ENCODE measurements around the gene RPL3. TPM values are rescaled to one million over a fixed set of nuclear protein-coding genes. Genes with fewer than 3 reads are reported as not detected.

RPL3 gene
- total and polyA plus RNA-seq, 2 of the 4 experiments (the other 2 are of a cell fraction) = 2,871 to 3,312 TPM

DNA sequence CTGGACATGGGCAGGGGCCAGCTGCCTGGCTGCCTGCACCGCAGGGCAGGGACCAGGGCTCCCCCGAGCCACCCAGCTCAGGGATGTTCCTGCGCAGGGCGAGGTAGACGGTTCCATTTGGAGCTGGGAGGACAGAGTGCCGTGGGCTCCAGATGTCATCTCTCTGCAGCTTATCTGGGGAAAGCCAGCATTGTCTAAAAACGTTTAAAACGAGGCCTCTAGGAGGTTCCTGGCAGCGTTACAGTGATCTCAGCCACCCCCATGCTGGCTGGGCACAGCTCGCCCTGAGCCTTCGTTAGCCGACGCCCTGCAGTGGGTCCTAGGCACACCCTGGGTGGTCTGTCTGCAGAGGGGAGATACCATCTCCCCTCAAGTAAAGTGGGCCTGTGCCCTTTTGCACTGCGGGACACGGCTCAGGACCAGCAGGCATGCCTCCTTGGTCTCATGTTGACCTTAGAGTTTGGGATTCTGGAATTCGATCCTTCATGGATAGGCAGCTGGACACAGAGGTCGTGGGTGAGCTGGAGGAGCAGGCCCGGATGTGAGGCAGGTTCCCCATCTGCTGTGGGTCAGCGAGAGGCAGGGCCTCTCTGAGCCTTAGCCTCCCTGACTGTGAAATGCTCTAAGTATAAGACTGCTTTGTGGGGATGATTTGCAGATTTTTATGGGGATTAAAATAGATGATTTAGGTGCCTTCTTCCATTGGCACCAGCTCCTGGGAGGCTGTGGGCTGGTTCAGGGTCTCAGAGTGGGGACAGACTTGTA, 44.5 kb upstream of the RPL3 start (continued):
- TF ChIP-seq, protein P1, sequence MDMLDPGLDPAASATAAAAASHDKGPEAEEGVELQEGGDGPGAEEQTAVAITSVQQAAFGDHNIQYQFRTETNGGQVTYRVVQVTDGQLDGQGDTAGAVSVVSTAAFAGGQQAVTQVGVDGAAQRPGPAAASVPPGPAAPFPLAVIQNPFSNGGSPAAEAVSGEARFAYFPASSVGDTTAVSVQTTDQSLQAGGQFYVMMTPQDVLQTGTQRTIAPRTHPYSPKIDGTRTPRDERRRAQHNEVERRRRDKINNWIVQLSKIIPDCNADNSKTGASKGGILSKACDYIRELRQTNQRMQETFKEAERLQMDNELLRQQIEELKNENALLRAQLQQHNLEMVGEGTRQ (IDR thresholded peaks at IDR 0.05; ENCODE audit: low read depth, low read length) = no peak

- H3K27ac ChIP-seq (ENCODE audit: insufficient read depth, low read length) = no peak overlapping the region
- H2AFZ ChIP-seq (replicated peaks; ENCODE audit: low read length, poor library complexity) = no peak overlapping the region
- ATAC-seq (ENCODE audit: low read depth) (no peak), DNase-seq (no peak)
- H3K14ac ChIP-seq (replicated peaks; ENCODE audit: low read depth, low read length) = no peak overlapping the region
- H3K4ac ChIP-seq (ENCODE audit: low read depth, low read length) = no peak overlapping the region
- H3K36me3 ChIP-seq (ENCODE audit: control insufficient read depth, insufficient read depth, low read length) = peaks cover 6% of the 10 kb centered on the region
- H2BK5ac ChIP-seq (ENCODE audit: low read depth, low read length, poor library complexity, severe bottlenecking) = no peak overlapping the region
- H3K56ac ChIP-seq (ENCODE audit: extremely low read depth, insufficient read depth, low read length) = no peak overlapping the region
- H2BK120ac ChIP-seq (ENCODE audit: low read depth, low read length) = no peak overlapping the region
- H2BK20ac ChIP-seq (ENCODE audit: low read depth, low read length) = no peak overlapping the region
- peaks cover 4% of the 10 kb centered on the region; the same call in 1 of the 2 replicates for H3K9me1 ChIP-seq (ENCODE audit: insufficient read depth, low read length)
- no peak overlapping the region for H3K4me2 ChIP-seq (ENCODE audit: low read depth, low read length)
- peaks cover 0 to 21% of the 10 kb centered on the region in 2 experiments; a peak in 3 of 4 replicates for H3K79me1 ChIP-seq (ENCODE audit: low read depth in 1 of 2, low read length in 2 of 2)
- WGBS, 2 experiments (ENCODE audit: extremely low coverage in 2 of 2, insufficient read length in 1 of 2) = no CpG with 5 or more reads among the region's 4 CpGs
- no TSS peak for BruUV-seq (replicated peaks)
- no peak overlapping the region for H4K5ac ChIP-seq (ENCODE audit: low read depth, low read length)
- CTCF ChIA-PET = no interaction called here
- POLR2A ChIA-PET (ENCODE audit: unreplicated experiment) = no interaction called here
- dilution Hi-C loops (cut with HindIII; ENCODE audit: low sequenced_read_pairs, unreplicated experiment) = no loop called here
- no peak overlapping the region for H4K8ac ChIP-seq (ENCODE audit: low read depth in 2 of 2, low read length in 2 of 2)
- in situ Hi-C loops (cut with MboI; ENCODE audit: low sequenced_read_pairs) = no loop called here
- H3K9ac ChIP-seq (ENCODE audit: low read depth, low read length) = no peak overlapping the region
- intact Hi-C loops (cut with micrococcal nuclease) = no loop called here
- no peak overlapping the region for H4K91ac ChIP-seq (ENCODE audit: insufficient read depth, low read depth, low read length)
- no peak overlapping the region for H3K18ac ChIP-seq (ENCODE audit: low read depth, low read length)
- peaks cover 16% of the 10 kb centered on the region for H4K20me1 ChIP-seq (ENCODE audit: insufficient read depth, low read length)
- no peak overlapping the region for H3K4me3 ChIP-seq (ENCODE audit: insufficient read depth, low read depth, low read length)
- no peak overlapping the region for H2AK5ac ChIP-seq (ENCODE audit: low read depth, low read length)
- H3K23ac ChIP-seq (ENCODE audit: low read depth, low read length) = no peak overlapping the region
- H3K27me3 ChIP-seq (ENCODE audit: control insufficient read depth, insufficient read depth, low read length) = no peaks in the 10 kb centered on the region
- no peaks in the 10 kb centered on the region for H3K9me3 ChIP-seq (ENCODE audit: control insufficient read depth, insufficient read depth, low read length)
- H2BK15ac ChIP-seq (ENCODE audit: low read depth, low read length) = no peak overlapping the region
- peaks cover 8% of the 10 kb centered on the region; the same call in 1 of the 2 replicates for H3K4me1 ChIP-seq (ENCODE audit: control insufficient read depth, insufficient read depth, low read length)
- H2AK9ac ChIP-seq (replicated peaks; ENCODE audit: low read depth, low read length, poor library complexity) = no peak overlapping the region
- TF ChIP-seq BHLHE40 (IDR thresholded peaks at IDR 0.05; ENCODE audit: low read depth, low read length) (no peak), MXI1 (IDR thresholded peaks at IDR 0.05; ENCODE audit: borderline replicate concordance, low read depth, low read length) (no peak), FOS (IDR thresholded peaks at IDR 0.05; ENCODE audit: low read depth, low read length) (no peak), MAZ (IDR thresholded peaks at IDR 0.05; ENCODE audit: borderline replicate concordance, low read depth, low read length) (no peak), CHD1 (IDR thresholded peaks at IDR 0.05; ENCODE audit: low read depth, low read length) (no peak), RCOR1 (IDR thresholded peaks at IDR 0.05; ENCODE audit: insufficient replicate concordance, low read length) (no peak), RAD21 (IDR thresholded peaks at IDR 0.05; ENCODE audit: low read length) (no peak), POLR2A (IDR thresholded peaks at IDR 0.05; ENCODE audit: low read depth, low read length) (no peak)
- TF ChIP-seq, protein P1 (IDR thresholded peaks at IDR 0.05; ENCODE audit: low read depth, low read length) = no peak
- TF ChIP-seq, protein P2, sequence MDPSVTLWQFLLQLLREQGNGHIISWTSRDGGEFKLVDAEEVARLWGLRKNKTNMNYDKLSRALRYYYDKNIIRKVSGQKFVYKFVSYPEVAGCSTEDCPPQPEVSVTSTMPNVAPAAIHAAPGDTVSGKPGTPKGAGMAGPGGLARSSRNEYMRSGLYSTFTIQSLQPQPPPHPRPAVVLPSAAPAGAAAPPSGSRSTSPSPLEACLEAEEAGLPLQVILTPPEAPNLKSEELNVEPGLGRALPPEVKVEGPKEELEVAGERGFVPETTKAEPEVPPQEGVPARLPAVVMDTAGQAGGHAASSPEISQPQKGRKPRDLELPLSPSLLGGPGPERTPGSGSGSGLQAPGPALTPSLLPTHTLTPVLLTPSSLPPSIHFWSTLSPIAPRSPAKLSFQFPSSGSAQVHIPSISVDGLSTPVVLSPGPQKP (IDR thresholded peaks at IDR 0.05; ENCODE audit: borderline replicate concordance, low read depth, low read length) = no peak
- TF ChIP-seq, protein P3, sequence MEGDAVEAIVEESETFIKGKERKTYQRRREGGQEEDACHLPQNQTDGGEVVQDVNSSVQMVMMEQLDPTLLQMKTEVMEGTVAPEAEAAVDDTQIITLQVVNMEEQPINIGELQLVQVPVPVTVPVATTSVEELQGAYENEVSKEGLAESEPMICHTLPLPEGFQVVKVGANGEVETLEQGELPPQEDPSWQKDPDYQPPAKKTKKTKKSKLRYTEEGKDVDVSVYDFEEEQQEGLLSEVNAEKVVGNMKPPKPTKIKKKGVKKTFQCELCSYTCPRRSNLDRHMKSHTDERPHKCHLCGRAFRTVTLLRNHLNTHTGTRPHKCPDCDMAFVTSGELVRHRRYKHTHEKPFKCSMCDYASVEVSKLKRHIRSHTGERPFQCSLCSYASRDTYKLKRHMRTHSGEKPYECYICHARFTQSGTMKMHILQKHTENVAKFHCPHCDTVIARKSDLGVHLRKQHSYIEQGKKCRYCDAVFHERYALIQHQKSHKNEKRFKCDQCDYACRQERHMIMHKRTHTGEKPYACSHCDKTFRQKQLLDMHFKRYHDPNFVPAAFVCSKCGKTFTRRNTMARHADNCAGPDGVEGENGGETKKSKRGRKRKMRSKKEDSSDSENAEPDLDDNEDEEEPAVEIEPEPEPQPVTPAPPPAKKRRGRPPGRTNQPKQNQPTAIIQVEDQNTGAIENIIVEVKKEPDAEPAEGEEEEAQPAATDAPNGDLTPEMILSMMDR (conservative IDR thresholded peaks at IDR 0.05; ENCODE audit: low read depth, low read length) = no peak
Measured at GRCh38 chr22:39362932-39363331, 43.5 kb upstream of the RPL3 start.

Data from IMR-90 (cell line).